GM12878 (cell line): Measurements from ENCODE around the gene FAM20B. TPM values are rescaled to one million over a fixed set of nuclear protein-coding genes. Genes with fewer than 3 reads are reported as not detected.
A peak's percentile ranks its signal among the peaks of the same experiment; 100 is the strongest.

Experiments
- ATF3 ChIP-seq: IDR thresholded peaks from 2 replicates; pipeline ENCODE4 v1.6.1; 2011; ENCODE audit warnings: low read depth, mild to moderate bottlenecking, low read length, moderate library complexity, borderline replicate concordance; ENCODE audit errors: extremely low read depth
- CEBPB ChIP-seq, 2 experiments: fragments of 150-350 bp in 1 of 2; IDR thresholded peaks; 2 replicates each; pipeline ENCODE4 v1.6.1; 2012 to 2014; ENCODE audit warnings: low read depth in 2 of 2, low read length in 2 of 2, borderline replicate concordance in 1 of 2, inconsistent platforms in 1 of 2
- CEBPZ ChIP-seq: fragments of 150-350 bp; IDR thresholded peaks from 2 replicates; pipeline ENCODE4 v1.6.1; 2016; ENCODE audit warnings: low read depth, low read length
- ESRRA ChIP-seq: IDR thresholded peaks from 2 replicates; pipeline ENCODE4 v1.6.1; 2012; ENCODE audit warnings: mild to moderate bottlenecking, low read length, improper control_type of control experiment
- EZH2 ChIP-seq: IDR thresholded peaks from 2 replicates; pipeline ENCODE4 v1.6.1; 2012; ENCODE audit warnings: low read depth, mild to moderate bottlenecking, control low read depth, inconsistent platforms, low read length, borderline replicate concordance; ENCODE audit not compliant: control insufficient read depth
- KDM1A ChIP-seq: fragments of 200-600 bp; sonication (generic); IDR thresholded peaks from 2 replicates; pipeline ENCODE4 v1.6.1; 2016; ENCODE audit warnings: borderline replicate concordance
- MAX ChIP-seq: IDR thresholded peaks from 2 replicates; pipeline ENCODE4 v1.6.1; 2012; ENCODE audit warnings: low read depth, low read length, improper control_type of control experiment
- MTA3 ChIP-seq: IDR thresholded peaks from 2 replicates; pipeline ENCODE4 v1.6.1; 2012; ENCODE audit warnings: low read length, inconsistent platforms, borderline replicate concordance
- NKRF ChIP-seq: fragments of 450-650 bp; conservative IDR thresholded peaks from 2 replicates; pipeline ENCODE4 v1.6.1; 2017; ENCODE audit warnings: mild to moderate bottlenecking, moderate library complexity
- NR2C1 ChIP-seq: fragments of 450-650 bp; IDR thresholded peaks from 2 replicates; pipeline ENCODE4 v1.6.1; 2017; ENCODE audit warnings: antibody characterized with exemption, mild to moderate bottlenecking, moderate library complexity
- NRF1 ChIP-seq: conservative IDR thresholded peaks from 2 replicates; pipeline ENCODE4 v1.6.1; 2011; ENCODE audit warnings: mild to moderate bottlenecking, low read depth, low read length, improper control_type of control experiment
- PML ChIP-seq: IDR thresholded peaks from 2 replicates; pipeline ENCODE4 v1.6.1; 2012; ENCODE audit warnings: low read length, inconsistent platforms
- POLR2AphosphoS5 ChIP-seq: IDR thresholded peaks from 2 replicates; pipeline ENCODE4 v1.6.1; 2011; ENCODE audit warnings: mild to moderate bottlenecking, low read length, inconsistent platforms
- RAD51 ChIP-seq: fragments of 450-650 bp; IDR thresholded peaks from 2 replicates; pipeline ENCODE4 v1.6.1; 2016; ENCODE audit warnings: moderate library complexity, mild to moderate bottlenecking, inconsistent platforms
- RBBP5 ChIP-seq: fragments of 200-600 bp; sonication (generic); conservative IDR thresholded peaks from 2 replicates; pipeline ENCODE4 v1.6.1; 2016
- RCOR1 ChIP-seq: conservative IDR thresholded peaks from 2 replicates; pipeline ENCODE4 v1.6.1; 2012; ENCODE audit warnings: low read depth, low read length, improper control_type of control experiment
- SMC3 ChIP-seq: IDR thresholded peaks from 2 replicates; pipeline ENCODE4 v1.6.1; 2011; ENCODE audit warnings: low read length, improper control_type of control experiment, borderline replicate concordance
- SP1 ChIP-seq: IDR thresholded peaks from one replicate; pipeline ENCODE4 v1.6.1; 2011; ENCODE audit warnings: low read depth, low read length
- TBL1XR1 ChIP-seq: IDR thresholded peaks from 2 replicates; pipeline ENCODE4 v1.6.1; 2012; ENCODE audit warnings: low read depth, low read length, improper control_type of control experiment
- USF2 ChIP-seq: IDR thresholded peaks from 2 replicates; pipeline ENCODE4 v1.6.1; 2011; ENCODE audit warnings: low read depth, low read length, improper control_type of control experiment, borderline replicate concordance
- YBX1 ChIP-seq: fragments of 450-650 bp; IDR thresholded peaks from 2 replicates; pipeline ENCODE4 v1.6.1; 2016; ENCODE audit warnings: antibody characterized with exemption
- polyA plus RNA-seq, 11 experiments: library from polyadenylated mRNA; depleted of rRNA in 4 of 11; unstranded in 6 of 11; stranded (reverse) in 5 of 11; fragments of >200 nt; fragmentation: Nextera tagmentation in 4 of 11; fragmentation: Illumina TruSeq in 1 of 11; extraction: Ambion mirVana in 4 of 11; extraction: Trizol in 1 of 11; gene quantifications; 1 replicate in 1 of 11; 2 replicates in 10 of 11; pipeline versions ENCODE4 v1.2.1 to v1.2.3, GENCODE V29; 2011 to 2016; ENCODE audit warnings: inconsistent platforms in 2 of 11, missing spikeins in 2 of 11, low read depth in 1 of 11
- total RNA-seq, 4 experiments: library from RNA; depleted of rRNA in 3 of 4; stranded (reverse); fragments of >200 nt in 3 of 4; fragmentation: Illumina TruSeq in 1 of 4; extraction: Trizol in 1 of 4; gene quantifications; 2 replicates each; pipeline versions ENCODE4 v1.2.1 to v1.2.3, GENCODE V29; 2013 to 2021

The FAM20B gene
- total and polyA plus RNA-seq, 10 of the 15 experiments (the other 5 are each of a cell fraction or from before 2014, with no cell fraction given): 2.4 to 25.6 (median 12.8) TPM

- TF ChIP-seq PML (peak; percentile 68; the same call in 1 of the 2 replicates), SP1 (peak; percentile 78), EZH2 (no peak), MAX (peak; percentile 94), ATF3 (peak; percentile 71; the same call in 1 of the 2 replicates), TBL1XR1 (no peak), RCOR1 (no peak), POLR2AphosphoS5 (peak; percentile 82), NR2C1 (no peak), NRF1 (peak; percentile 20; the same call in 1 of the 2 replicates), SMC3 (no peak), RAD51 (peak; percentile 95), ESRRA (no peak), NKRF (peak; percentile 77), CEBPB (IDR thresholded peaks at IDR 0.05; ENCODE audit: borderline replicate concordance in 1 of 2, low read depth in 2 of 2, low read length in 2 of 2) (no peak), CEBPZ (no peak), RBBP5 (no peak), MTA3 (peak; percentile 21; the same call in 1 of the 2 replicates), KDM1A (no peak), USF2 (peak; percentile 84), YBX1 (no peak)
These were observed 56.1 kb downstream of the FAM20B start, which contains the start of gene TOR3A (continued) for GRCh38 chr1:179081687-179082332.
